ENCODE measurements around the gene ATL1. TPM values are rescaled to one million over a fixed set of nuclear protein-coding genes. Genes with fewer than 3 reads are reported as not detected.
A peak's percentile ranks its signal among the peaks of the same experiment; 100 is the strongest.

Gene ATL1
- total RNA-seq, 4 donors from 2014 or later = 3.6 to 11.3 (median 5.6) TPM

- no peak for TF ChIP-seq CTCF (IDR thresholded peaks at IDR 0.05)
- ATAC-seq (ENCODE audit: low FRiP score) (no peak), DNase-seq (ENCODE audit: low spot score) (no peak)
Observed at GRCh38 chr14:50635141-50635540, 75.2 kb downstream of the ATL1 start.

GRCh38 chr14:50647282-50647681 is 87.3 kb downstream of the ATL1 start:
- ATAC-seq (ENCODE audit: low FRiP score) (no peak), DNase-seq (ENCODE audit: low spot score) (no peak)
- no peak for TF ChIP-seq CTCF (IDR thresholded peaks at IDR 0.05)

- ATAC-seq (ENCODE audit: low FRiP score) = no peak
- TF ChIP-seq CTCF (IDR thresholded peaks at IDR 0.05) = no peak
- DNase-seq (ENCODE audit: low spot score) = no peak
Observed at GRCh38 chr14:50647753-50648152, 87.8 kb downstream of the ATL1 start.

GRCh38 chr14:50649691-50650090 is 89.7 kb downstream of the ATL1 start:
- ATAC-seq (ENCODE audit: low FRiP score) = no peak
- no peak for DNase-seq (ENCODE audit: low spot score)
- no peak for TF ChIP-seq CTCF (IDR thresholded peaks at IDR 0.05)

GRCh38 chr14:50656776-50657175 is 96.8 kb downstream of the ATL1 start:
- TF ChIP-seq CTCF (IDR thresholded peaks at IDR 0.05) = no peak
- DNase-seq (ENCODE audit: low spot score) = no peak
- ATAC-seq (ENCODE audit: low FRiP score) = no peak

- no peak for TF ChIP-seq CTCF (IDR thresholded peaks at IDR 0.05)
- peak; percentile 49 for ATAC-seq (ENCODE audit: low FRiP score)
- DNase-seq (ENCODE audit: low spot score) = no peak
Observed at GRCh38 chr14:50657753-50658152, 97.8 kb downstream of the ATL1 start.

GRCh38 chr14:50658203-50658602 is 98.3 kb downstream of the ATL1 start:
- ATAC-seq (ENCODE audit: low FRiP score) (peak; percentile 87), DNase-seq (ENCODE audit: low spot score) (no peak)
- TF ChIP-seq CTCF (IDR thresholded peaks at IDR 0.05) = no peak
